MM.1S (cell line): ENCODE data around the gene MRTFA.
"Not testable (repeated sequence)": the region's sequence is repeated elsewhere in the genome, so short reads cannot be mapped to it uniquely, and the experiment has no call there.

Source experiments
- CTCF ChIP-seq: fragments of 300-600 bp; sonication (generic); IDR thresholded peaks from 2 replicates; pipeline ENCODE4 v1.5.1; 2016; ENCODE audit warnings: antibody characterized with exemption, low read length, mixed read lengths
- EZH2 ChIP-seq: fragments of 300-600 bp; sonication (generic); optimal IDR thresholded peaks from 2 replicates; pipeline ENCODE3; 2017; ENCODE audit warnings: low read depth, mild to moderate bottlenecking, antibody characterized with exemption, low read length, mixed read lengths
- EZH2phosphoT487 ChIP-seq: fragments of 300-600 bp; sonication (generic); IDR thresholded peaks from 2 replicates; pipeline ENCODE4 v1.6.1; 2018; ENCODE audit warnings: antibody characterized with exemption, low read length

- not testable (repeated sequence) for TF ChIP-seq CTCF, EZH2phosphoT487, EZH2
Observed at GRCh38 chr22:40656651-40657050, 20.1 kb upstream of the MRTFA start.
